Thymus (tissue), 11 donors: ENCODE data around the gene ALMS1. TPM values are rescaled to one million over a fixed set of nuclear protein-coding genes. Genes with fewer than 3 reads are reported as not detected.
"Not testable (repeated sequence)": the region's sequence is repeated elsewhere in the genome, so short reads cannot be mapped to it uniquely, and the experiment has no call there.

Experiments used
- DNase-seq, 9 donors: peaks; one replicate each; pipeline ENCODE4 v3.0.0-alpha.2; 2013; ENCODE audit warnings: low spot score in 9 of 9, low read depth in 6 of 9, missing footprints in 1 of 9
- H3K27ac ChIP-seq, 2 donors: one replicate each; pipeline ENCODE4 v1.5.1; 2013; ENCODE audit warnings: control low read depth in 1 of 2, low read depth in 1 of 2, low read length in 1 of 2, mild to moderate bottlenecking in 1 of 2, moderate library complexity in 1 of 2
- H3K27me3 ChIP-seq, 2 donors: one replicate each; pipeline ENCODE4 v1.5.1; 2013; ENCODE audit warnings: low read length in 1 of 2; ENCODE audit not compliant: control insufficient read depth in 2 of 2, insufficient read depth in 1 of 2
- H3K36me3 ChIP-seq, 2 donors: one replicate each; pipeline ENCODE4 v1.5.1; 2013; ENCODE audit warnings: low read length in 1 of 2, mild to moderate bottlenecking in 1 of 2, moderate library complexity in 1 of 2; ENCODE audit not compliant: control insufficient read depth in 2 of 2, insufficient read depth in 2 of 2
- H3K4me1 ChIP-seq, 2 donors: one replicate each; pipeline ENCODE4 v1.5.1; 2013; ENCODE audit warnings: low read length in 2 of 2; ENCODE audit not compliant: control insufficient read depth in 2 of 2, insufficient read depth in 2 of 2
- H3K4me3 ChIP-seq, 2 donors: one replicate each; pipeline ENCODE4 v1.5.1; 2013; ENCODE audit warnings: low read length in 2 of 2, control low read depth in 1 of 2, mild to moderate bottlenecking in 1 of 2
- H3K9me3 ChIP-seq, 2 donors: one replicate each; pipeline ENCODE4 v1.5.1; 2013; ENCODE audit warnings: low read length in 1 of 2, mild to moderate bottlenecking in 1 of 2; ENCODE audit not compliant: control insufficient read depth in 2 of 2, insufficient read depth in 1 of 2
- WGBS: extraction: QIAGEN DNeasy Blood & Tissue Kit; methylation state at CpG from one replicate; pipeline ENCODE4 v1.1.7; 2013; 5-methylcytosine and 5-hydroxymethylcytosine counted together
- polyA plus RNA-seq: library from polyadenylated mRNA; stranded (reverse); fragments of 200-250 nt; gene quantifications from one replicate; pipeline ENCODE4 v1.2.3, GENCODE V29; 2013
- total RNA-seq: library from RNA; stranded (reverse); fragments of 120-200 nt; gene quantifications from one replicate; pipeline ENCODE4 v1.2.4, GENCODE V29; 2013
- donor health status: healthy.

The ALMS1 gene
- total and polyA plus RNA-seq, 2 donors: 8.4 to 19.5 TPM

- WGBS: 97% methylated on average over 5 of the region's 5 CpGs
Measured at GRCh38 chr2:73566288-73566878, 180.7 kb downstream of the ALMS1 start.

GRCh38 chr2:73575261-73575660 lies 189.6 kb downstream of the ALMS1 start:
- Histone ChIP-seq H3K27me3 (no peaks in the 10 kb centered on the region), H3K4me3 (no peak overlapping the region), H3K4me1 (no peaks in the 10 kb centered on the region), H3K36me3 (peaks cover 10 to 19% of the 10 kb centered on the region in 2 donors), H3K9me3 (no peaks in the 10 kb centered on the region), H3K27ac (no peak overlapping the region)
- DNase-seq: no peak
- WGBS: 98% methylated on average over 2 of the region's 2 CpGs

More at GRCh38 chr2:73566288-73566878, 180.7 kb downstream of the ALMS1 start:
- Histone ChIP-seq H3K27ac (no peak overlapping the region), H3K27me3 (no peaks in the 10 kb centered on the region), H3K4me3 (no peak overlapping the region), H3K4me1 (no peaks in the 10 kb centered on the region), H3K9me3 (no peaks in the 10 kb centered on the region), H3K36me3 (peaks cover 3 to 5% of the 10 kb centered on the region in 2 donors)
- DNase-seq: no peak

- H3K27me3 ChIP-seq: no peaks in the 10 kb centered on the region
- no peaks in the 10 kb centered on the region for H3K9me3 ChIP-seq
- H3K36me3 ChIP-seq: peaks cover 0 to 4% of the 10 kb centered on the region in 2 donors
- no peak overlapping the region for H3K27ac ChIP-seq
- 97% methylated on average over 2 of the region's 2 CpGs for WGBS
- no peak for DNase-seq
- no peaks in the 10 kb centered on the region for H3K4me1 ChIP-seq
- H3K4me3 ChIP-seq: no peak overlapping the region
Measured at GRCh38 chr2:73582364-73582763, 196.7 kb downstream of the ALMS1 start.

- no peak overlapping the region for H3K4me3 ChIP-seq
- H3K27ac ChIP-seq: peak overlapping the region; percentile 5 to 36
- H3K36me3 ChIP-seq: no peaks in the 10 kb centered on the region
- no peaks in the 10 kb centered on the region for H3K4me1 ChIP-seq
- no peaks in the 10 kb centered on the region for H3K9me3 ChIP-seq
- 45% methylated on average over 4 of the region's 4 CpGs for WGBS
- no peaks in the 10 kb centered on the region for H3K27me3 ChIP-seq
- DNase-seq: peak; percentile 24 to 75 (median 38)
Measured at GRCh38 chr2:73588177-73588576, 202.5 kb downstream of the ALMS1 start.

- H3K4me1 ChIP-seq: no peaks in the 10 kb centered on the region
- H3K36me3 ChIP-seq: no peaks in the 10 kb centered on the region
- no peak overlapping the region for H3K27ac ChIP-seq
- DNase-seq: no peak
- no peaks in the 10 kb centered on the region for H3K27me3 ChIP-seq
- H3K9me3 ChIP-seq: no peaks in the 10 kb centered on the region
- 97% methylated on average over 2 of the region's 2 CpGs for WGBS
- no peak overlapping the region for H3K4me3 ChIP-seq
Measured at GRCh38 chr2:73593680-73594079, 208.0 kb downstream of the ALMS1 start.

- H3K27ac ChIP-seq: no peak overlapping the region
- H3K9me3 ChIP-seq: no peaks in the 10 kb centered on the region
- H3K4me1 ChIP-seq: no peaks in the 10 kb centered on the region
- no peak for DNase-seq
- H3K4me3 ChIP-seq: no peak overlapping the region
- WGBS: 99% methylated on average over 2 of the region's 2 CpGs
- H3K36me3 ChIP-seq: no peaks in the 10 kb centered on the region
- H3K27me3 ChIP-seq: no peaks in the 10 kb centered on the region
Measured at GRCh38 chr2:73594251-73594650, 208.6 kb downstream of the ALMS1 start.

GRCh38 chr2:73601780-73602179 lies 216.1 kb downstream of the ALMS1 start:
- H3K9me3 ChIP-seq: no peaks in the 10 kb centered on the region
- 98% methylated on average over 5 of the region's 5 CpGs for WGBS

GRCh38 chr2:73603099-73603588 lies 217.5 kb downstream of the ALMS1 start:
- not testable (repeated sequence) for H3K27me3 ChIP-seq, DNase-seq, H3K27ac ChIP-seq, H3K9me3 ChIP-seq, H3K4me3 ChIP-seq, H3K4me1 ChIP-seq
- 96% methylated on average over 4 of the region's 4 CpGs for WGBS
- H3K36me3 ChIP-seq: peaks cover 12% of the 10 kb centered on the region in 2 donors

More at GRCh38 chr2:73601780-73602179, 216.1 kb downstream of the ALMS1 start:
- DNase-seq: no peak
- Histone ChIP-seq H3K27ac (no peak overlapping the region), H3K27me3 (no peaks in the 10 kb centered on the region), H3K36me3 (peaks cover 12% of the 10 kb centered on the region in 2 donors), H3K4me3 (no peak overlapping the region), H3K4me1 (no peaks in the 10 kb centered on the region)

GRCh38 chr2:73604589-73604988 lies 219.0 kb downstream of the ALMS1 start:
- DNase-seq, H3K4me1 ChIP-seq, H3K4me3 ChIP-seq, H3K27ac ChIP-seq, H3K27me3 ChIP-seq, H3K9me3 ChIP-seq: not testable (repeated sequence)
- 99% methylated on average over 2 of the region's 2 CpGs for WGBS
- H3K36me3 ChIP-seq: peaks cover 12 to 15% of the 10 kb centered on the region in 2 donors
